ENCODE results near the gene NAA25.

Gene NAA25

DNA sequence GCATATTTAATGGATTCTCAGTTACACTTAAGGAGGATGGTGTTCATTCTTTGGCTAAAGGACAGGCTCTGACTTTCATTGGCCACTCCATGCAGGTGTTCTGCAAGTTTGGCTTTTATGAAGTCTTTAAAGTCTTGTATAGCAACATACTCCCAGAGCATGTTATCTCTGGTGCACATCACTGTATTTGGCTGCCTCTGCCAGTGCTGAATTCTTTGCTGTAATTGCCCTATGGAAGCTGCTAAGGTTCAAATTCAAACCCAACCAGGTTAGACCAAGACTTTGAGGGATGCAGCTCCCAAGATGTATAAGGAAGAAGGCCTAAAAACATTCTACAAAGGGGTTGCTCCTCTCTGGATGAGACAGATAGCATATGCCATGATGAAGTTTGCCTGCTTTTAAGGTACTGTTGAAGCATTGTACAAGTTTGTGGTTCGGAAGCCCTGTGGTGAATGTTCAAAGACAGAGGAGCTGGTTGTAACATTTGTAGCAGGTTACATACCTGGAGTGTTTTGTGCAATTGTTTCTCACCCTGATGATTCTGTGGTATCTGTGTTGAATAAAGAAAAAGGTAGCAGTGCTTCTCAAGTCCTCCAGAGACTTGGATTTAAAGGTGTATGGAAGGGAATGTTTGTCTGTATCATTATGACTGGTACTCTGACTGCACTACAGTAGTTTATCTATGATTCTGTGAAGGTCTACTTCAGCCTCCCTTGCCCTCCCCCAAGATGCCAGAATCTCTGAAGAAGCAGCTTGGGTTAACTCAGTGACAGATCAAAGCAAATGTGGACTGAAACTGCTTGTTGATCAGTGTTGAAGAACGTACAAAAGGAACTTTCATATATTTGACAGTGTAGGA is 115.1 kb downstream of the NAA25 start:
- FAIRE-seq (peak; percentile 78), DNase-seq (ENCODE audit: extremely low spot score, insufficient read length, low read depth) (no peak)

DNA sequence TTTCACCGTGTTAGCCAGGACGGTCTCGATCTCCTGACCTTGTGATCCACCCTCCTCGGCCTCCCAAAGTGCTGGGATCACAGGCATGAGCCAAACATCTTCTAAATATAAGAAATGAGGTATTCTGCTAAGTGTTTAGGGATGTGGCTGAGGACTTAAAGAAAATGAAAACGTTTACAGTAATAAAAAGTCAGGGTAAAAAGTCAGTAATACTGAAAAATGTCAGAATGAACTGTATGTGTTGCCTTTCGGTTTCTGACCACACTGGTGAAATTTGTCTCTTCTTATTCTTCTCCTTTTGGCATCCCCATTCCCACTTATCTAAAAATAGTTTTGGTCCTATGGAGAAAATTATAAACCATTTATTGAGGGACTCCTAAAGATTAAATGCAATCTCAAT is 116.1 kb downstream of the NAA25 start:
- FAIRE-seq (peak; percentile 73), DNase-seq (ENCODE audit: extremely low spot score, insufficient read length, low read depth) (no peak)

DNA sequence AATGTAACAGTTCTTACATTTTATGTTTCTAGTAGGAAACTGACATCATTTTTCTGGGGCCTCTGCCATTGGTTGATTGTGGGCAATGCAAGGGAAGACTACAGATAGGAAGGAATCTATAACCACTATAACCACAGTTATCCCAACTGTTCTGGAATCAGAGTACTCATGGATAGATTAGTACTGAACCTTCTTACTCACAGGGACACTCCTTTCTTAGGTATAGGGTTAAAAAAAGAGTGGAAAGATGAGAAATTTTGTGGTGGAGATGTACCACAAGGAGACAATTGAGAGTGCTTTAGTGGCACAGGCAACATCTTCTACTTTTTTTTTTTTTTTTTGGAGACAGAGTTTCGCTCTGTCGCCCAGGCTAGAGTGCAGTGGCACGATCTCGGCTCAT is 116.6 kb downstream of the NAA25 start:
- FAIRE-seq: no peak
- DNase-seq (ENCODE audit: extremely low spot score, insufficient read length, low read depth): no peak

DNA sequence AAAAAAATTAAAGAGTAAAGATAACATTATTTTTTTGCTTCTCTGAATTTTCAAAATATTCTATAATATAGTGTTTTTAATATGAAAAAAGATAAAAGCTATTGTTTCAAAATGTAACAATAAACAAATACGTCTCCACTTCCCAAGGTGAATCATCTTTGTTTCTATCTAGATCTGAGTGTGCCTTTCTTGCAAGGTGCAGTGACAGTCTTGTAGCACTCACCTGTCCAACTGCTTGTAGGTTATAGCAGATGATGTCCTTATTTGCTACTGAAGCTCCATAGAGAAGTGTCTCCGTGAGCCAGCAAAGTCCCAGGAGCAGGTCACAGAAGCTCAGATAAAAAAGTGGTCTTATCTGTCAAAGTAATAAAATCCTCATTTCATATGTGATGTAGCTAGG is 117.0 kb downstream of the NAA25 start:
- FAIRE-seq: no peak

DNA sequence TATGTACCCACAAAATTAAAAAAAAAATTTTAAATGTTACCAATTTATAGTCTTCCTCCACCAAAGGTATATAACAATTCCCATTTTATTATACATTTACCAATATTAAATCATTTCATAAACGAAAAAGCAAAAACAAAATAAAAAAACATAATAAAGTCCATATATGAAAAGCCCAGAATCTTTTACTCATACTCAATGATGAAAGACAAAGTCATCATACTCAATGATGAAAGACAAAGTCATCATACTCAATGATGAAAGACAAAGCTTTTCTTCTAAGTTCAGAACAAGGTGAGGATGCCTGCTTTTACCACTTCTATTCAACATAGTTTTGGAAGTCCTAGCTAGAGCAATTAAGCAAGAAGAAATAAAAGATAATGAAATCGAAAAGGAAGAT is 123.8 kb downstream of the NAA25 start:
- FAIRE-seq (no peak), DNase-seq (ENCODE audit: extremely low spot score, insufficient read length, low read depth) (no peak)

More for the DNA sequence above, 117.0 kb downstream of the NAA25 start:
- no peak for DNase-seq (ENCODE audit: extremely low spot score, insufficient read length, low read depth)

DNA sequence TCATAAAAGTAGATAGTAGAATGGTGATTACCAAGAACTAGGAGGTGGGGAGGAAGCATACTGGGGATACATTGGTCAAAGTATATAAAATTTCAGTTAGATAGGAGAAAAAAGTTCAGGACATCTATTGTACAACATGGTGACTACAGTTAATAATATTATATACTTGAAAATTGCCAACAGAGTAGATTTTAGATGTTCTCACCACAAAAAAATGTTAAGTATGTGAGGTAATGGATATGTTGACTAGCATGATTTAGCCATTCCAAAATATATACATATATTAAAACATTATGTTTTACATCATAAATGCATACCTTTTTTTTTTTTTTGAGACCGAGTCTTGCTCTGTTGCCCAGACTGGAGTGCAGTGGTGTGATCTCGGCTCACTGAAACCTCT is 126.6 kb downstream of the NAA25 start:
- DNase-seq (ENCODE audit: extremely low spot score, insufficient read length, low read depth) (no peak), FAIRE-seq (no peak)

DNA sequence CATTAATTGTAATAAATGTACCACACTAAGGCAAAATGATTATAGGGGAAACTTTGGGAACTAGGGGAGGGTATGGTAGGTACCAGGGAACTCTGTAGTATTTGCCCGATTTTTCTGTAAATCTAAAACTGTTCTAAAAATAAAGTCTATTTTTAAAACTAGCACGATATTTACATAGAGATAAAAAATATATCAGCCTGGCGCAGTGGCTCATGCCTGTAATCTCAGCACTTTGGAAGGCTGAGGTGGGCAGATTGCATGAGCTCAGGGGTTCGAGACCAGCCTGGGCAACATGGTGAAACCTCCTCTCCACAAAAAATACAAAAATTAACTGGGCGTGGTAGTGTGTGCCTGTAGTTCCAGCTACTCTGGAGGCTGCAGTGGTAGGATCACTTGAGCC is 128.0 kb downstream of the NAA25 start:
- DNase-seq (ENCODE audit: extremely low spot score, insufficient read length, low read depth) (no peak), FAIRE-seq (no peak)

DNA sequence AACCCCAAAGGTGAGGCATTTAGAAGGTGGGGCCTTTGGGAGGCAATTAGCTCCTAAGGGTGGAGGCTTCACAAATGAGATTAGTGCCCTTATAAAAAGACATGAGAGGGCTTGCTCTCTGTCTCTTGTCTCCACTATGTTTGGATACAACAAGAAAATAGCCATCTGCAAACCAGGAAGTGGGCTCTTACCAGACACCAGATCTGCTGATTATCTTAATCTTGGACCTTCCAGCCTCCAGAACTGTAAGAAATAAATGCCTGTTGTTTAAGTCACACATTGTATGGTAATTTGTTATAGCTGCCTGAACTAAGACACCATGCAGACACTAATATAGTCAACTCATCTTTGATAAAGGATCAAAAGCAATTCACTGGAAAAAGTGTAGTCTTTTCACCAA is 130.0 kb downstream of the NAA25 start:
- DNase-seq (ENCODE audit: extremely low spot score, insufficient read length, low read depth) (no peak), FAIRE-seq (no peak)

DNA sequence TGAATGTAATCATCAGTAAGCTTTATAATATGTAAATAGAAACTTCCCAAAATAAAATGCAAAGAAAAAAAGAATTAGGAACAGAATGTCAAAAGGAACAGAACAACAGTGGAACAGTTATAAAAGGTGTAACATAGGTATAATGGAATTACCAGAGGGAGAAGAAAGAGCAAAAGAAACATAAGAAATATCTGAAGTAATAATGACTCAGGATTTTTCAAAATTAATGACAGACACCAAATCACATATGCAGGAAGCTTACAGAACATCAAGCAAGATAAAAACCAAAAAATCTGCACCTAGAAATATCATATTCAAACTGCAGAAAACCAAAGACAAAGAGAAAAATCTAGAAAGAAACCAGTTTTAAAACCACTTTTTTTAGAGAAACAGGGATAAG is 131.7 kb downstream of the NAA25 start:
- DNase-seq (ENCODE audit: extremely low spot score, insufficient read length, low read depth) (no peak), FAIRE-seq (no peak)
